Endodermal cell (in vitro differentiated cells): ENCODE data around the gene FUBP3. TPM values are rescaled to one million over a fixed set of nuclear protein-coding genes. Genes with fewer than 3 reads are reported as not detected.

ENCODE experiments used
- DNase-seq: peaks from one replicate; pipeline ENCODE4 v3.0.0-alpha.2; 2017
- H3K27ac ChIP-seq: 2 replicates; pipeline ENCODE4 v1.5.1; 2013; ENCODE audit warnings: mild to moderate bottlenecking, low read depth, low read length, moderate library complexity
- H3K27me3 ChIP-seq: 2 replicates; pipeline ENCODE4 v1.6.1; 2013; ENCODE audit warnings: mild to moderate bottlenecking, low read length, moderate library complexity; ENCODE audit not compliant: insufficient read depth, control insufficient read depth, poor library complexity, severe bottlenecking
- H3K36me3 ChIP-seq: 2 replicates; pipeline ENCODE4 v1.7.0; 2013; ENCODE audit warnings: mild to moderate bottlenecking, low read length, moderate library complexity; ENCODE audit not compliant: control insufficient read depth, insufficient read depth
- H3K4me1 ChIP-seq: one replicate; pipeline ENCODE4 v1.7.0; 2013; ENCODE audit warnings: low read length; ENCODE audit not compliant: control insufficient read depth, insufficient read depth
- H3K4me3 ChIP-seq: 2 replicates; pipeline ENCODE4 v1.5.1; 2013; ENCODE audit warnings: mild to moderate bottlenecking, low read length, moderate library complexity
- H3K9ac ChIP-seq: 2 replicates; pipeline ENCODE4 v1.6.1; 2013; ENCODE audit warnings: mild to moderate bottlenecking, low read length, moderate library complexity; ENCODE audit not compliant: poor library complexity, severe bottlenecking; ENCODE audit errors: extremely low read depth
- H3K9me3 ChIP-seq: 2 replicates; pipeline ENCODE4 v1.6.1; 2013; ENCODE audit warnings: mild to moderate bottlenecking, low read length, moderate library complexity; ENCODE audit not compliant: control insufficient read depth
- H3K27ac Mint-ChIP-seq: 2 replicates; pipeline ENCODE4 v1.8.0; 2020; ENCODE audit warnings: mixed read lengths
- H3K27me3 Mint-ChIP-seq: 2 replicates; pipeline ENCODE4 v1.8.0; 2021; ENCODE audit warnings: mild to moderate bottlenecking, mixed read lengths; ENCODE audit not compliant: insufficient read depth
- H3K36me3 Mint-ChIP-seq: 2 replicates; pipeline ENCODE4 v1.8.0; 2020; ENCODE audit warnings: low read depth, mixed read lengths
- H3K4me1 Mint-ChIP-seq: 2 replicates; pipeline ENCODE4 v1.8.0; 2020; ENCODE audit warnings: mixed read lengths
- H3K4me3 Mint-ChIP-seq: 2 replicates; pipeline ENCODE4 v1.8.0; 2020; ENCODE audit warnings: mild to moderate bottlenecking, moderate library complexity, mixed read lengths
- H3K9me3 Mint-ChIP-seq: 2 replicates; pipeline ENCODE4 v1.8.0; 2020; ENCODE audit warnings: mild to moderate bottlenecking, mixed read lengths
- WGBS, 2 experiments: methylation state at CpG; one replicate each; pipeline versions ENCODE4 v1.1.5 to v1.1.7; 2013; ENCODE audit warnings: missing lambda C conversion rate in 2 of 2, mixed read lengths in 1 of 2; ENCODE audit not compliant: insufficient coverage in 1 of 2, insufficient read length in 1 of 2; 5-methylcytosine and 5-hydroxymethylcytosine counted together
- total RNA-seq, 2 donors: library from RNA; stranded (reverse); fragmentation: NEBNext Ultra II Directional in 1 of 2; extraction: Animal tissue kit (Norgen Biotek cat#: 25700) in 1 of 2; gene quantifications; 2 replicates in 1 of 2; 3 replicates in 1 of 2; pipeline ENCODE4 v1.2.1, GENCODE V29; 2021
- TF ChIP-seq, protein P1 (sequence below): fragments of 200-600 bp; sonication (generic); conservative IDR thresholded peaks from 2 replicates; pipeline ENCODE4 v1.5.0; 2021; ENCODE audit warnings: antibody characterized with exemption, mild to moderate bottlenecking

Gene FUBP3
- total RNA-seq, 2 donors from 2014 or later = 74.3 to 76.3 TPM

- Mint-ChIP-seq H3K27me3 (no peaks in the 10 kb centered on the region), H3K4me1 (peaks cover 21% of the 10 kb centered on the region), H3K9me3 (no peaks in the 10 kb centered on the region), H3K4me3 (no peak overlapping the region), H3K36me3 (peaks cover 59% of the 10 kb centered on the region), H3K27ac (peak overlapping the region; percentile 81)
- 93 to 95% methylated on average over 3 of the region's 4 CpGs for WGBS, 2 experiments
- TF ChIP-seq, protein P1, sequence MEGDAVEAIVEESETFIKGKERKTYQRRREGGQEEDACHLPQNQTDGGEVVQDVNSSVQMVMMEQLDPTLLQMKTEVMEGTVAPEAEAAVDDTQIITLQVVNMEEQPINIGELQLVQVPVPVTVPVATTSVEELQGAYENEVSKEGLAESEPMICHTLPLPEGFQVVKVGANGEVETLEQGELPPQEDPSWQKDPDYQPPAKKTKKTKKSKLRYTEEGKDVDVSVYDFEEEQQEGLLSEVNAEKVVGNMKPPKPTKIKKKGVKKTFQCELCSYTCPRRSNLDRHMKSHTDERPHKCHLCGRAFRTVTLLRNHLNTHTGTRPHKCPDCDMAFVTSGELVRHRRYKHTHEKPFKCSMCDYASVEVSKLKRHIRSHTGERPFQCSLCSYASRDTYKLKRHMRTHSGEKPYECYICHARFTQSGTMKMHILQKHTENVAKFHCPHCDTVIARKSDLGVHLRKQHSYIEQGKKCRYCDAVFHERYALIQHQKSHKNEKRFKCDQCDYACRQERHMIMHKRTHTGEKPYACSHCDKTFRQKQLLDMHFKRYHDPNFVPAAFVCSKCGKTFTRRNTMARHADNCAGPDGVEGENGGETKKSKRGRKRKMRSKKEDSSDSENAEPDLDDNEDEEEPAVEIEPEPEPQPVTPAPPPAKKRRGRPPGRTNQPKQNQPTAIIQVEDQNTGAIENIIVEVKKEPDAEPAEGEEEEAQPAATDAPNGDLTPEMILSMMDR = no peak
- peaks cover 3% of the 10 kb centered on the region for H3K4me1 ChIP-seq
- peaks cover 54% of the 10 kb centered on the region for H3K36me3 ChIP-seq
- H3K9ac ChIP-seq = no peak overlapping the region
- no peaks in the 10 kb centered on the region for H3K9me3 ChIP-seq
- no peak overlapping the region for H3K27ac ChIP-seq
- H3K4me3 ChIP-seq = no peak overlapping the region
- DNase-seq = no peak
- no peaks in the 10 kb centered on the region for H3K27me3 ChIP-seq
Observed at GRCh38 chr9:130597228-130597627, 17.9 kb downstream of the FUBP3 start.

GRCh38 chr9:130598188-130598587 is 18.8 kb downstream of the FUBP3 start:
- TF ChIP-seq, protein P1 = no peak
- Mint-ChIP-seq H3K27me3 (no peaks in the 10 kb centered on the region), H3K9me3 (no peaks in the 10 kb centered on the region), H3K4me3 (no peak overlapping the region), H3K4me1 (peaks cover 16% of the 10 kb centered on the region), H3K36me3 (peaks cover 66% of the 10 kb centered on the region), H3K27ac (no peak overlapping the region)
- no peak overlapping the region for H3K27ac ChIP-seq
- peaks cover 3% of the 10 kb centered on the region for H3K4me1 ChIP-seq
- no peak overlapping the region for H3K9ac ChIP-seq
- DNase-seq = no peak
- H3K9me3 ChIP-seq = no peaks in the 10 kb centered on the region
- no peaks in the 10 kb centered on the region for H3K27me3 ChIP-seq
- 91 to 93% methylated on average over 5 of the region's 5 CpGs for WGBS, 2 experiments
- no peak overlapping the region for H3K4me3 ChIP-seq
- H3K36me3 ChIP-seq = peaks cover 61% of the 10 kb centered on the region

GRCh38 chr9:130599625-130600024 is 20.2 kb downstream of the FUBP3 start:
- Histone ChIP-seq H3K9me3 (no peaks in the 10 kb centered on the region), H3K9ac (no peak overlapping the region), H3K4me1 (no peaks in the 10 kb centered on the region), H3K36me3 (peaks cover 71% of the 10 kb centered on the region), H3K27me3 (no peaks in the 10 kb centered on the region), H3K27ac (no peak overlapping the region), H3K4me3 (no peak overlapping the region)
- WGBS, 2 experiments = 86 to 93% methylated on average over 1 to 2 of the region's 2 CpGs
- TF ChIP-seq, protein P1 = no peak
- Mint-ChIP-seq H3K4me1 (peaks cover 10% of the 10 kb centered on the region), H3K4me3 (no peak overlapping the region), H3K36me3 (peaks cover 76% of the 10 kb centered on the region), H3K27ac (peak overlapping the region; percentile 37), H3K27me3 (no peaks in the 10 kb centered on the region), H3K9me3 (no peaks in the 10 kb centered on the region)
- DNase-seq = peak; percentile 62
